OCI-M1 (cell line): ENCODE measurements around the gene KIZ.

Experiments used
- DNase-seq: peaks from one replicate; lab custom pipeline; 2025; lab: John Stamatoyannopoulos, UW

The KIZ gene

GRCh38 chr20:21104921-21105320 is 21.0 kb upstream of the KIZ start:
- DNase-seq = no peak

- DNase-seq = no peak
These were observed 20.3 kb upstream of the KIZ start for GRCh38 chr20:21105429-21106170.

GRCh38 chr20:21106171-21107017 is 19.5 kb upstream of the KIZ start, which contains the start of gene LINC00237:
LINC00237 (minus strand) TSS chr20:21106358.
- no peak for DNase-seq

- no peak for DNase-seq
These were observed 16.7 kb upstream of the KIZ start for GRCh38 chr20:21109144-21109543.

- DNase-seq = no peak
These were observed 15.1 kb upstream of the KIZ start for GRCh38 chr20:21110811-21111210.

- DNase-seq = no peak
These were observed 14.5 kb upstream of the KIZ start for GRCh38 chr20:21111416-21111815.

- DNase-seq = no peak
These were observed 12.2 kb upstream of the KIZ start for GRCh38 chr20:21113697-21114096.

GRCh38 chr20:21114584-21114983 is 11.3 kb upstream of the KIZ start:
- DNase-seq = no peak

GRCh38 chr20:21117521-21117920 is 8.4 kb upstream of the KIZ start:
- no peak for DNase-seq

GRCh38 chr20:21118138-21118537 is 7.7 kb upstream of the KIZ start:
- DNase-seq = no peak

- DNase-seq = no peak
These were observed 7.1 kb upstream of the KIZ start for GRCh38 chr20:21118782-21119181.

GRCh38 chr20:21124190-21124589 is 1.7 kb upstream of the KIZ start:
- no peak for DNase-seq

GRCh38 chr20:21125072-21125848 is 622 bp upstream of the KIZ start:
- no peak for DNase-seq

- peak; percentile 55 for DNase-seq
These were observed 644 bp downstream of the KIZ start for GRCh38 chr20:21126581-21126870.

GRCh38 chr20:21127201-21127981 is 1.5 kb downstream of the KIZ start:
- no peak for DNase-seq

GRCh38 chr20:21129861-21130260 is 4.0 kb downstream of the KIZ start:
- DNase-seq = no peak

- no peak for DNase-seq
These were observed 7.5 kb downstream of the KIZ start for GRCh38 chr20:21133404-21133803.

GRCh38 chr20:21133917-21134622 is 8.2 kb downstream of the KIZ start:
- DNase-seq = no peak

- DNase-seq = no peak
These were observed 9.1 kb downstream of the KIZ start for GRCh38 chr20:21134883-21135493.

GRCh38 chr20:21136015-21136732 is 10.3 kb downstream of the KIZ start:
- no peak for DNase-seq
